Loucy (cell line): ENCODE results near the gene CACNA1C.

Experiments used
- H2AFZ ChIP-seq: fragments of 200-600 bp; sonication (generic); 2 replicates; pipeline ENCODE4 v1.6.0; 2016; ENCODE audit warnings: antibody characterized with exemption, mild to moderate bottlenecking, low read length, moderate library complexity
- H3F3A ChIP-seq: fragments of 200-600 bp; 2 replicates; pipeline ENCODE4 v1.6.0; 2016; ENCODE audit warnings: antibody characterized with exemption, low read depth, mild to moderate bottlenecking
- H3K27me3 ChIP-seq: fragments of 200-600 bp; sonication (generic); 2 replicates; pipeline ENCODE4 v1.6.1; 2014; ENCODE audit warnings: low read length, mild to moderate bottlenecking; ENCODE audit not compliant: insufficient read depth, poor library complexity, severe bottlenecking
- H3K36me3 ChIP-seq: fragments of 200-600 bp; sonication (generic); 2 replicates; pipeline ENCODE4 v1.6.1; 2016; ENCODE audit warnings: low read length; ENCODE audit not compliant: insufficient read depth
- H3K4me1 ChIP-seq: fragments of 200-600 bp; sonication (generic); 2 replicates; pipeline ENCODE4 v1.5.1; 2014; ENCODE audit warnings: low read length, mild to moderate bottlenecking; ENCODE audit not compliant: insufficient read depth, poor library complexity, severe bottlenecking
- H3K4me2 ChIP-seq: fragments of 200-600 bp; sonication (generic); 2 replicates; pipeline ENCODE4 v1.6.0; 2014; ENCODE audit warnings: antibody characterized with exemption, low read length, low read depth, mild to moderate bottlenecking; ENCODE audit not compliant: poor library complexity, severe bottlenecking
- H3K4me3 ChIP-seq: fragments of 200-600 bp; sonication (generic); 2 replicates; pipeline ENCODE4 v1.5.1; 2014; ENCODE audit warnings: low read length, mild to moderate bottlenecking, mixed read lengths; ENCODE audit not compliant: poor library complexity, severe bottlenecking
- H3K79me2 ChIP-seq: fragments of 200-600 bp; sonication (generic); 2 replicates; pipeline ENCODE4 v1.6.1; 2014; ENCODE audit warnings: low read length; ENCODE audit not compliant: insufficient read depth
- H3K9ac ChIP-seq: fragments of 200-600 bp; sonication (generic); 2 replicates; pipeline ENCODE4 v1.6.0; 2014; ENCODE audit warnings: mild to moderate bottlenecking, low read depth, low read length, moderate library complexity; ENCODE audit not compliant: poor library complexity, severe bottlenecking
- H3K9me2 ChIP-seq: fragments of 200-600 bp; sonication (generic); replicated peaks from 2 replicates; pipeline ENCODE4 v1.6.1; 2016; ENCODE audit warnings: low read depth, low read length, mixed read lengths
- H3K9me3 ChIP-seq: fragments of 200-600 bp; sonication (generic); 2 replicates; pipeline ENCODE4 v1.6.1; 2014; ENCODE audit warnings: mild to moderate bottlenecking, antibody characterized with exemption, low read length, low read depth; ENCODE audit not compliant: insufficient read depth
- H4K20me1 ChIP-seq: fragments of 200-600 bp; sonication (generic); 2 replicates; pipeline ENCODE4 v1.6.0; 2014; ENCODE audit warnings: antibody characterized with exemption, low read length, mild to moderate bottlenecking; ENCODE audit not compliant: insufficient read depth, poor library complexity, severe bottlenecking
- EZH2phosphoT487 ChIP-seq: fragments of 200-600 bp; IDR thresholded peaks from 2 replicates; pipeline ENCODE4 v1.6.1; 2018; ENCODE audit warnings: antibody characterized with exemption, mild to moderate bottlenecking, moderate library complexity, borderline replicate concordance
- TF ChIP-seq, protein P1 (sequence below): fragments of 200-600 bp; sonication (generic); conservative IDR thresholded peaks from 2 replicates; pipeline ENCODE4 v1.5.1; 2014; ENCODE audit warnings: mild to moderate bottlenecking, antibody characterized with exemption, low read length

Gene CACNA1C

DNA sequence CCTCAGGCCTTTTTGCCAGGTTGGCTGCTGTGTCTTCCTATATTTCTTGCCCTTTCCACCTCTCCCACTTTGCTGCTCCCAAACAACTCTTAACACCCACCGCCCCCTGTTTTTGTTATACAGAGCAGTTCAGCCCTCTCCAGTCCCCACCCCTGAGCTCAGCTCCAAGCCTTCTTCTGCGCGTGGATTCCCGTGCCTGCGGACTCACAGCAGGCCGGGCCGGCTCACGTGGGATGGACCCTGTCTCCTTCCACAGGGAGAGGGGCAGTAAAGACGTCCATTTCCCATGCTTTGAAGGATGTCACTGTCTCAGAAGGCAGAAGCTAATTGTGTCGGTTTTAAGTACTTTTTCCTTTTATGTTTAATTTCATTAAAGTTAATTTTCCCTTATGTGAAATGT, 139.4 kb downstream of the CACNA1C start:
- Histone ChIP-seq H2AFZ (no peak overlapping the region), H3F3A (no peaks in the 10 kb centered on the region), H3K9ac (no peak overlapping the region), H3K79me2 (peaks cover 8% of the 10 kb centered on the region), H3K4me3 (no peak overlapping the region), H4K20me1 (no peaks in the 10 kb centered on the region), H3K4me2 (no peak overlapping the region), H3K9me2 (no peaks in the 10 kb centered on the region), H3K27me3 (no peaks in the 10 kb centered on the region), H3K36me3 (no peaks in the 10 kb centered on the region), H3K9me3 (no peaks in the 10 kb centered on the region), H3K4me1 (peaks cover 16% of the 10 kb centered on the region)
- no peak for TF ChIP-seq EZH2phosphoT487
- TF ChIP-seq, protein P1, sequence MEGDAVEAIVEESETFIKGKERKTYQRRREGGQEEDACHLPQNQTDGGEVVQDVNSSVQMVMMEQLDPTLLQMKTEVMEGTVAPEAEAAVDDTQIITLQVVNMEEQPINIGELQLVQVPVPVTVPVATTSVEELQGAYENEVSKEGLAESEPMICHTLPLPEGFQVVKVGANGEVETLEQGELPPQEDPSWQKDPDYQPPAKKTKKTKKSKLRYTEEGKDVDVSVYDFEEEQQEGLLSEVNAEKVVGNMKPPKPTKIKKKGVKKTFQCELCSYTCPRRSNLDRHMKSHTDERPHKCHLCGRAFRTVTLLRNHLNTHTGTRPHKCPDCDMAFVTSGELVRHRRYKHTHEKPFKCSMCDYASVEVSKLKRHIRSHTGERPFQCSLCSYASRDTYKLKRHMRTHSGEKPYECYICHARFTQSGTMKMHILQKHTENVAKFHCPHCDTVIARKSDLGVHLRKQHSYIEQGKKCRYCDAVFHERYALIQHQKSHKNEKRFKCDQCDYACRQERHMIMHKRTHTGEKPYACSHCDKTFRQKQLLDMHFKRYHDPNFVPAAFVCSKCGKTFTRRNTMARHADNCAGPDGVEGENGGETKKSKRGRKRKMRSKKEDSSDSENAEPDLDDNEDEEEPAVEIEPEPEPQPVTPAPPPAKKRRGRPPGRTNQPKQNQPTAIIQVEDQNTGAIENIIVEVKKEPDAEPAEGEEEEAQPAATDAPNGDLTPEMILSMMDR = no peak

DNA sequence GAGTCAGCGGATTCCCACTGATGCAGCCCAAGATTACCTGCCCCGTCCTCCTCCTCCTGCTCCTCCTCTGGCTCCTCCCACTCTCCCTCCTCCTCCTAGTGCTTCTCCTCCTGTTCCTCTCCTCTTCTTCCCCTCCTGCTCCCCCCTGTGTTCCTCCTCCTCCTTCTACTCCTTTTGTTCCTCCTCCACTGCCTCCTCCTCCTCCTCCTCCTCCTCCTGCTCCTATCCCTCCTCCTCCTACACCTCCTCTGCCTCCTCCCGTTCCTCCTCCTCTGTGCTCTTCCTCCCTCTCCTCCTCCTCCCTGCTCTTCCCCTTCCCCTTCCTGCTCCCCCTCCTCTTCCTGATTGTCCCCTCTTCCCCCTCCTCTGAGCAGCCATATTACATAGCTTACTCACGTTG, 141.3 kb downstream of the CACNA1C start:
- Histone ChIP-seq H3F3A (no peaks in the 10 kb centered on the region), H3K4me1 (peaks cover 4% of the 10 kb centered on the region), H3K9ac (no peak overlapping the region), H2AFZ (peak overlapping the region; percentile 31; the same call in 1 of the 2 replicates), H3K36me3 (no peaks in the 10 kb centered on the region), H4K20me1 (no peaks in the 10 kb centered on the region), H3K4me3 (no peak overlapping the region), H3K27me3 (no peaks in the 10 kb centered on the region), H3K79me2 (no peaks in the 10 kb centered on the region), H3K4me2 (no peak overlapping the region), H3K9me2 (no peaks in the 10 kb centered on the region), H3K9me3 (no peaks in the 10 kb centered on the region)
- no peak for TF ChIP-seq EZH2phosphoT487
- TF ChIP-seq, protein P1 = no peak

DNA sequence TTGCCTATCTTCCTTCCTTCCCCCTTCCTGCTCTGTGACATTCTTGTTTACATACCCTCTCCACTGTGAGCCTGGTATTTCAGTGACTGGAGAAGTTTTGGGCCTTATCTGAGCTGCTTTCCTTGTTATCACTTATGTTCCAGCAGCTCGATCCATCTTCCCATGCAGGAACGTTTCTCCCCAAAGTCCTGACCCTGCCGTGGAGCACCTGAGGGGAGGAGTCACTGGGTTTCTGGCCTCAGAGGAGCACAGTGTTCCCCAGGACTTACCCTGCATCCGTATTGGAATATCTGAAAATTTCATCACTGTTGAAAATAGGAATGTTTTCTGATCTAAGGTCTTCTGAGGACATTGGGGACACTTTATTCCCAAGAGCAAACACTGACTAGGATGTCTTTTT, 141.8 kb downstream of the CACNA1C start:
- no peak overlapping the region for H3K9ac ChIP-seq
- no peaks in the 10 kb centered on the region for H3K36me3 ChIP-seq
- no peaks in the 10 kb centered on the region for H3K9me3 ChIP-seq

More for the DNA sequence above, 141.8 kb downstream of the CACNA1C start:
- H3K9me2 ChIP-seq = no peaks in the 10 kb centered on the region
- no peaks in the 10 kb centered on the region for H3K4me1 ChIP-seq
- no peaks in the 10 kb centered on the region for H4K20me1 ChIP-seq
- no peaks in the 10 kb centered on the region for H3K79me2 ChIP-seq
- TF ChIP-seq, protein P1 = no peak
- no peak for TF ChIP-seq EZH2phosphoT487
- no peak overlapping the region for H3K4me3 ChIP-seq
- H2AFZ ChIP-seq = peak overlapping the region; percentile 31; the same call in 1 of the 2 replicates
- H3F3A ChIP-seq = no peaks in the 10 kb centered on the region
- H3K4me2 ChIP-seq = no peak overlapping the region
- H3K27me3 ChIP-seq = no peaks in the 10 kb centered on the region
